Kidney epithelial cell (primary cell): Measurements from ENCODE around the gene ETHE1. TPM values are rescaled to one million over a fixed set of nuclear protein-coding genes. Genes with fewer than 3 reads are reported as not detected.

Experiments
- DNase-seq: peaks from one replicate; pipeline ENCODE4 v3.0.0-alpha.2; 2010; ENCODE audit warnings: low read depth
- H3K27me3 ChIP-seq: 2 replicates; pipeline ENCODE4 v1.6.0; 2011; ENCODE audit warnings: low read length; ENCODE audit not compliant: control insufficient read depth, insufficient read depth
- H3K36me3 ChIP-seq: 2 replicates; pipeline ENCODE4 v1.5.1; 2011; ENCODE audit warnings: low read length; ENCODE audit not compliant: control insufficient read depth, insufficient read depth
- H3K4me3 ChIP-seq: 2 replicates; pipeline ENCODE4 v1.5.1; 2011; ENCODE audit warnings: low read depth, mild to moderate bottlenecking, control low read depth, low read length
- total RNA-seq: library from RNA; depleted of rRNA; stranded (reverse); fragments of >200 nt; gene quantifications from 2 replicates; pipeline ENCODE4 v1.2.3, GENCODE V29; 2015
- TF ChIP-seq, protein P1 (sequence below): IDR thresholded peaks from 2 replicates; pipeline ENCODE4 v1.5.1; 2011; ENCODE audit warnings: mild to moderate bottlenecking, moderate library complexity, low read length, control low read depth, inconsistent platforms; ENCODE audit not compliant: insufficient read depth, poor library complexity, severe bottlenecking

The ETHE1 gene
- total RNA-seq, 1 donor from 2014 or later: 80.4 TPM

DNA sequence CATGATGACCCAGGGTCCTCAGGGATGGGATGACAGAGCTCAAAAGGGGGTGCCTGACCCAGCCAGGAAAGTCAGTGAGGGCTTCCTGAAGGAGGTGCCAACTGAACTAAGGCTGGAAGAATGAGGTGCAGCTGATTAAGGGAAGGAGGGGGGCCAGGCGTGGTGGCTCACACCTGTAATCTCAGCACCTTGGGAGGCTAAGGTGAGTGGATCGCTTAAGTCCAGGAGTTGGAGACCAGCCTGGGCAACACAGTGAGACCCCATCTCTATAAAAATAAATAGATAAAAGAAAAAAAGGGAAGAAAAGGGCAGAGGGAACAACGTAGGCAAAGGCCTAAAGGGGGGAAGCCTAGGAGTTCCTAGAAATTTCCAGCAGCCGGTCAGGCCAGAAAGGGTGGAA, 52.5 kb downstream of the ETHE1 start:
- TF ChIP-seq, protein P1, sequence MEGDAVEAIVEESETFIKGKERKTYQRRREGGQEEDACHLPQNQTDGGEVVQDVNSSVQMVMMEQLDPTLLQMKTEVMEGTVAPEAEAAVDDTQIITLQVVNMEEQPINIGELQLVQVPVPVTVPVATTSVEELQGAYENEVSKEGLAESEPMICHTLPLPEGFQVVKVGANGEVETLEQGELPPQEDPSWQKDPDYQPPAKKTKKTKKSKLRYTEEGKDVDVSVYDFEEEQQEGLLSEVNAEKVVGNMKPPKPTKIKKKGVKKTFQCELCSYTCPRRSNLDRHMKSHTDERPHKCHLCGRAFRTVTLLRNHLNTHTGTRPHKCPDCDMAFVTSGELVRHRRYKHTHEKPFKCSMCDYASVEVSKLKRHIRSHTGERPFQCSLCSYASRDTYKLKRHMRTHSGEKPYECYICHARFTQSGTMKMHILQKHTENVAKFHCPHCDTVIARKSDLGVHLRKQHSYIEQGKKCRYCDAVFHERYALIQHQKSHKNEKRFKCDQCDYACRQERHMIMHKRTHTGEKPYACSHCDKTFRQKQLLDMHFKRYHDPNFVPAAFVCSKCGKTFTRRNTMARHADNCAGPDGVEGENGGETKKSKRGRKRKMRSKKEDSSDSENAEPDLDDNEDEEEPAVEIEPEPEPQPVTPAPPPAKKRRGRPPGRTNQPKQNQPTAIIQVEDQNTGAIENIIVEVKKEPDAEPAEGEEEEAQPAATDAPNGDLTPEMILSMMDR: no peak
- no peak for DNase-seq
- no peaks in the 10 kb centered on the region for H3K36me3 ChIP-seq
- no peaks in the 10 kb centered on the region for H3K27me3 ChIP-seq
- no peak overlapping the region for H3K4me3 ChIP-seq

DNA sequence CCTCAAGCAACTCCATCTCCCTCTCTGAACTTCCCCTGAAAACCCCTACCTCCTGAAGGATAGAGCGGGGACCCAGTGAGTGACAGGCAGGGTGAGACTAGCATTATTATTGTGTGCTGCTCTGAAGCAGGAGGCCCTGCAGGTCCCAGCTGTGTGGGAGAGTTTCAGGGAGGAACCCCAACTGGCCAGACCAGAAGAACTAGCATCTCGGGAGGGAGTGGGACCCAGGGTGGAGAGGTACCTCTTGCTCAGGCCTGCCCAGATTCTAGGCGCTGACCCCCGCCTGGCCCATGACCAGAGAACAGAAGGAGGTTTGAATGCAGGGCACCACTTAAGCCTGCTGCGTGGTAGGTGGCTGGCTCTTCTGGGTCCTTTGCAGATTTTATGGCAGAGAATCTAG, 55.9 kb downstream of the ETHE1 start:
- TF ChIP-seq, protein P1: no peak
- no peaks in the 10 kb centered on the region for H3K36me3 ChIP-seq
- H3K27me3 ChIP-seq: no peaks in the 10 kb centered on the region
- no peak for DNase-seq
- H3K4me3 ChIP-seq: no peak overlapping the region

- Histone ChIP-seq H3K27me3 (peaks cover 3% of the 10 kb centered on the region), H3K4me3 (no peak overlapping the region), H3K36me3 (no peaks in the 10 kb centered on the region)
- TF ChIP-seq, protein P1: no peak
- DNase-seq: no peak
Observed at GRCh38 chr19:43470288-43470687, 56.7 kb downstream of the ETHE1 start.

DNA sequence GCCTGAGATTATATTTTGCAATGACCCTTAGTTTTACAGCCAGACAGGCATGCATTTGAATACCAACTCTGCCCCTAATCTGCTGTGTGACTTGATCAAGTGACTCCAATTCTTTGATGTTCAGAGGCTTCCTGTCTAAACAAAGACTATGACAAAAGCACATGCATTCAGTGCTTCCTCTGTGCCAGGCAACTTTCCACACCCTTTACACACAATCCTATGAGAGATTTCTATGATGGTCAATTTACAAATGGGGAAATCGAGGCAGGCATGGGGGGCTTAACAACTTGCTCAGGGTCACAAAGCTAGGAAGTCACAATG, 57.9 kb downstream of the ETHE1 start:
- TF ChIP-seq, protein P1: no peak
- H3K36me3 ChIP-seq: no peaks in the 10 kb centered on the region
- no peak for DNase-seq
- peaks cover 5% of the 10 kb centered on the region for H3K27me3 ChIP-seq
- H3K4me3 ChIP-seq: no peak overlapping the region

- no peak for DNase-seq
- TF ChIP-seq, protein P1: no peak
- no peak overlapping the region for H3K4me3 ChIP-seq
- H3K27me3 ChIP-seq: peaks cover 5% of the 10 kb centered on the region
- no peaks in the 10 kb centered on the region for H3K36me3 ChIP-seq
Observed at GRCh38 chr19:43468354-43469159, 58.4 kb downstream of the ETHE1 start.

- no peaks in the 10 kb centered on the region for H3K36me3 ChIP-seq
- H3K27me3 ChIP-seq: peaks cover 5% of the 10 kb centered on the region
- TF ChIP-seq, protein P1: no peak
- H3K4me3 ChIP-seq: no peak overlapping the region
- no peak for DNase-seq
Observed at GRCh38 chr19:43467730-43468129, 59.3 kb downstream of the ETHE1 start.
